ENCODE measurements around the gene KIFC1. TPM values are rescaled to one million over a fixed set of nuclear protein-coding genes. Genes with fewer than 3 reads are reported as not detected.
A peak's percentile ranks its signal among the peaks of the same experiment; 100 is the strongest.

The KIFC1 gene
- total RNA-seq, 1 donor from 2014 or later = 78.3 TPM

DNA sequence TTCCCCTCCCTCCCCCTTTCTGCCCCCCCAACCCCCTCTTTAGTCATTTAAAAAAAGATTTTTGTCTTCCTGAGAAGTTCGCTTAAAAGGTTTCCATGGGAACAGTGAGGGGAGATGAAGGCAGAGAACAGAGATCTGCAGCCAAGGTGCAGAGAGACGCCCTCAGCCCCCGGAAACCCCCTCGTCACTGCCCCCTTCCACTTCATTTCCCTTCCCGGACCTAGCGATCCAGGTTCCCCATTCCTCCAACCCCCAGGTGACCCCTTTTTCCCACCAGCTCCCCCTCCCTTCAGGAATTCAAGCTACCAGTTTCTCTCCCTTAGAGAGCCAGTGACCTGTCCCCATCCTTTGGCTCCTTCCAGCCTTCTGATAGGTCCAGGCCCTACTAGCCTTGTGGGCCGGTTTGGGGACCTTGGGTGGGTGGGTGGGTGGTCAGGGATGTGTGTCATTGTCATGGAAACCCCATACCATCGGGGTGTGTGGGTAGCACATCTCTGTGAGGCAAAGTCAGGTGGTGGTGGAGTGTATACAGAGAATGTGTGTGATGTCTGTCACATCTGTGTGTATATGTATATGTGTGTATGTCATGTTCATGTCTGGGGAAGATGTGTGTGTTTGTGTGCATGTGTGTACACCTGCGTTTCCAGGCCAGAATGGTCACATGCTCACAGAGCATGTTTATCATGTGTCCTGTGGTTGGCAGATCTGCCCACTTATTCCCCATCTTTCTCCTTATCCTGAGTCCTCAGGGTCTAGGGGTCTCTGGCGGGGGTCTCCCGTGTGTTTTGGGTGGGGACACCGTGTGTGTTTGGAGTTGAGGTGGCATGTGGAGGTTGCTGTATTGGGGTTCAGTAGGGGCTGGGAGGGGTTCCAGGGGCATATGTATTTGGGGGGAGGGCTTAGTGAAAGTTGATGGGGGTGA lies 35.2 kb downstream of the KIFC1 start:
- no peak for DNase-seq (ENCODE audit: low spot score)
- Mint-ChIP-seq H3K27ac (peak overlapping the region; percentile 90), H3K4me3 (ENCODE audit: low read depth) (peak overlapping the region; percentile 88), H3K4me1 (ENCODE audit: low read depth) (peaks cover 72% of the 10 kb centered on the region), H3K27me3 (ENCODE audit: low read depth) (no peaks in the 10 kb centered on the region), H3K36me3 (ENCODE audit: low read depth) (peaks cover 28% of the 10 kb centered on the region), H3K9me3 (no peaks in the 10 kb centered on the region)
- intact Hi-C loops (cut with micrococcal nuclease) = loop anchor here (1.0 to 10.0 kb wide), 5 partner anchors 17 to 153 kb away; partner anchors contain the start of genes B3GALT4, BAK1, KIFC1 and RPS18

DNA sequence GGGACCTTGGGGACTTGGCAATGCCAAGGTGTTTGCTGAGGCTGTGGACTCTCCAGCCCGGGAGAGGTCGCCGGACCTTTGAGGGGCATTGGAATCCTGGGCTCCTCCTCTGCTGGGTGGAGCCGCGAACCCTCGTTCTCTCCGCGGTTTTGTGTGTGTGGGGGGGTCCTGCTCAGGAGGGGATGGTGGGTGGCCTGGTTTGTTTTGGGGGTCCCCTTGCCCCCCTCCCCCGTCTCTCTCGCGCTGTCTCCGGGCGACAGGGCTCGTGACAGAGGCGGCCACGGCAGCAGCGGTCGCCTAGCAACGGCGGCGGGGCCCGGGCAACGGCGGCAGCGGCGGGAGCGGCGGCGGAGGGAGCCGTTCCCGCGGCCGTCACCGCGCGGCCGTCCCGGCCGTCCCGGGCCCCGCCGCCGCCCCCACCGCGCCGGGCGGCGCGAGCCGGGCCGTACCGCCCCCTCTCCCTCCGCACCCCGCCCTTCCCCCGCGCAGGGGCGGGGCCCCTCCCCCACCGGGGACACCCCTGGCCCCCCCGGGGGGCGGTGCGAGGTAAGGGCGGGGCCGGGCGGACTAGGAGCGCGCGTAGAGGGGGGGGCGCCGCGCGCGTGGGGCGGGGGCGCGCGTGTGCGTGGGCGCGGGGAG lies 36.1 kb downstream of the KIFC1 start:
- no peaks in the 10 kb centered on the region for H3K9me3 Mint-ChIP-seq
- H3K36me3 Mint-ChIP-seq (ENCODE audit: low read depth) = peaks cover 34% of the 10 kb centered on the region
- peaks cover 68% of the 10 kb centered on the region for H3K4me1 Mint-ChIP-seq (ENCODE audit: low read depth)
- peak overlapping the region; percentile 88 for H3K4me3 Mint-ChIP-seq (ENCODE audit: low read depth)
- DNase-seq (ENCODE audit: low spot score) = no peak
- no peaks in the 10 kb centered on the region for H3K27me3 Mint-ChIP-seq (ENCODE audit: low read depth)
- intact Hi-C loops (cut with micrococcal nuclease) = loop anchor here (1.0 to 10.0 kb wide), 3 partner anchors 27 to 153 kb away; partner anchors contain the start of genes B3GALT4, BAK1, RPS18 and VPS52
- H3K27ac Mint-ChIP-seq = peak overlapping the region; percentile 81

- DNase-seq (ENCODE audit: low spot score) = no peak
- H3K4me1 Mint-ChIP-seq (ENCODE audit: low read depth) = peaks cover 61% of the 10 kb centered on the region
- peaks cover 33% of the 10 kb centered on the region for H3K36me3 Mint-ChIP-seq (ENCODE audit: low read depth)
- H3K9me3 Mint-ChIP-seq = no peaks in the 10 kb centered on the region
- intact Hi-C loops (cut with micrococcal nuclease) = loop anchor here (10.0 kb wide), 1 partner anchor 154 kb away; the partner anchor contains the start of genes B3GALT4, RPS18 and VPS52
- peak overlapping the region; percentile 73 for H3K27ac Mint-ChIP-seq
- no peaks in the 10 kb centered on the region for H3K27me3 Mint-ChIP-seq (ENCODE audit: low read depth)
- peak overlapping the region; percentile 86 for H3K4me3 Mint-ChIP-seq (ENCODE audit: low read depth)
Observed at GRCh38 chr6:33428224-33428965, 36.8 kb downstream of the KIFC1 start.

DNA sequence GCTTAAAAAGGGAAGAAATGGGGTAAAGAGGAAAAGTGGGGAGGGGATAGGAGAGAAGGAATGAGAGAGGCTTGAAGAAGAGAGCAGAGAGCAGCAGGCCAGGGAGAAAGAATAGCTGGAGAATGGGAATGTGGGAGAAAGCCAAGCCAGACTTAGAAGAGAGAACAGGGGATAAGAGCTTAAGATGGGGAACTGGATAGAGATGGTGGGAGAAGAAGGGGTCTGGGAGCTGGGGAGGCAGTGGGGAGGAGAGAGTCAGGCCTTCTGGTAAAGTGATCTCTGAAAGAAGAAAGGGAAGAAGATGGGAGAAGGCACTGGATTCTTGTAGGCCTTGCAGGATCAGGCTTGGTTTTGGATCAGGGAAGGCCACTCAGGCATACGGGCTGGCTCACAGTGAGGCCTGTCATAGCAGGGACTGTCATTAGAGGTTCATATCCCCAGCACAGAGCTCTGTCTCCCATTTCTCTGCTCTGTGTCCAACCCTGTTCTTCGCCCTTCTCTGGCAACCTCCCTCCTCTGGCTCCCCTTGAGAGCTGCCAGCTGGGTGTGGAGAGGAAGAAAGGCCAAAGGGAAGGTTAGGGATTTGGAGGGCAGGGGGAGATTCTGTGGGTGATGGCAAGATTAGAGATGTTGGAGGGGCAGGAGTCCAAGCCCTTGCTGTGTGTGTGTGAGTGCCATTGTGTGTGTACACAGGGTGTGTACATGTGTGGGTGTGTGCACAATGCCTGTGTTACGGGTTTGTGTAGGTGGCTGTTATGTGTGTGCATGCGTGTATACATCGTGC lies 37.5 kb downstream of the KIFC1 start:
- peak overlapping the region; percentile 86 for H3K4me3 Mint-ChIP-seq (ENCODE audit: low read depth)
- H3K27ac Mint-ChIP-seq = peak overlapping the region; percentile 73
- peaks cover 30% of the 10 kb centered on the region for H3K36me3 Mint-ChIP-seq (ENCODE audit: low read depth)
- no peaks in the 10 kb centered on the region for H3K27me3 Mint-ChIP-seq (ENCODE audit: low read depth)
- no peak for DNase-seq (ENCODE audit: low spot score)
- intact Hi-C loops (cut with micrococcal nuclease) = loop anchor here (10.0 kb wide), 1 partner anchor 154 kb away; the partner anchor contains the start of genes B3GALT4, RPS18 and VPS52
- H3K4me1 Mint-ChIP-seq (ENCODE audit: low read depth) = peaks cover 54% of the 10 kb centered on the region
- no peaks in the 10 kb centered on the region for H3K9me3 Mint-ChIP-seq

DNA sequence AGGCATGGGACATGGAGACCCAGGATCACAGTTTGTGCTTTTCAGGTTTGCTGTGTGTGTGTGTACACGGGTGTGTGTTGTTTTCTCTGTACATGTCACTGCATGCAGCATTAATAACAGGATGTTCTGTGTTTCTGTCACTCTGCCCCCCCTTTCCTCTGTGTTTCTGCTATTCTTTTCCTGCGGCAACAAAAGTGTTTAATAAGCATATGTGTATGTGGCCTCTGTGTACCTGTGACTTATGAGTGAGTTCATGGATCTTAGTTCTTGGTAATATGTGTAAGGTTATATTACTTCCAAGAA lies 38.1 kb downstream of the KIFC1 start:
- Mint-ChIP-seq H3K36me3 (ENCODE audit: low read depth) (peaks cover 26% of the 10 kb centered on the region), H3K27ac (peak overlapping the region; percentile 9), H3K4me1 (ENCODE audit: low read depth) (peaks cover 48% of the 10 kb centered on the region), H3K4me3 (ENCODE audit: low read depth) (peak overlapping the region; percentile 86), H3K9me3 (no peaks in the 10 kb centered on the region), H3K27me3 (ENCODE audit: low read depth) (no peaks in the 10 kb centered on the region)
- intact Hi-C loops (cut with micrococcal nuclease) = loop anchor here (10.0 kb wide), 1 partner anchor 155 kb away; the partner anchor contains the start of genes B3GALT4, RPS18 and VPS52
- DNase-seq (ENCODE audit: low spot score) = no peak

DNA sequence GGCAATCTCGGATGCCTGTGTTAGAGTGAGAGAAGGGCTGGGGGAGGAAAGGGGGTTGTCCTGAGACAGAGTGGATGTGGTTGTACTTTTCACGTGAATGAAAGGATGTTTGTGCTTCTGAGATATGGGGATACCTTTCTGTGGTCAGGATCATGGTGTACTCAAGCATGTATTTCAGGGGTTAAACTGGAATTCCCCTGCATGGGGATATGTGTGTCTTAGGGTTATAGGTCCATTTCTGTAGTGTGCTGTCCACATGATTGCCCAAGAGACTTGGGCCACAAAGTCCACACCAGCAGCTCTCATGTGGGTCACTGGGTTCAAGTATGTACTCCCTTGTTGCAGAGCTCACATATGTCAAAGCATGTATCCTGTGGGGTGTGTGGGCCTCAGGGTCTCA lies 38.7 kb downstream of the KIFC1 start:
- peaks cover 26% of the 10 kb centered on the region for H3K36me3 Mint-ChIP-seq (ENCODE audit: low read depth)

DNA sequence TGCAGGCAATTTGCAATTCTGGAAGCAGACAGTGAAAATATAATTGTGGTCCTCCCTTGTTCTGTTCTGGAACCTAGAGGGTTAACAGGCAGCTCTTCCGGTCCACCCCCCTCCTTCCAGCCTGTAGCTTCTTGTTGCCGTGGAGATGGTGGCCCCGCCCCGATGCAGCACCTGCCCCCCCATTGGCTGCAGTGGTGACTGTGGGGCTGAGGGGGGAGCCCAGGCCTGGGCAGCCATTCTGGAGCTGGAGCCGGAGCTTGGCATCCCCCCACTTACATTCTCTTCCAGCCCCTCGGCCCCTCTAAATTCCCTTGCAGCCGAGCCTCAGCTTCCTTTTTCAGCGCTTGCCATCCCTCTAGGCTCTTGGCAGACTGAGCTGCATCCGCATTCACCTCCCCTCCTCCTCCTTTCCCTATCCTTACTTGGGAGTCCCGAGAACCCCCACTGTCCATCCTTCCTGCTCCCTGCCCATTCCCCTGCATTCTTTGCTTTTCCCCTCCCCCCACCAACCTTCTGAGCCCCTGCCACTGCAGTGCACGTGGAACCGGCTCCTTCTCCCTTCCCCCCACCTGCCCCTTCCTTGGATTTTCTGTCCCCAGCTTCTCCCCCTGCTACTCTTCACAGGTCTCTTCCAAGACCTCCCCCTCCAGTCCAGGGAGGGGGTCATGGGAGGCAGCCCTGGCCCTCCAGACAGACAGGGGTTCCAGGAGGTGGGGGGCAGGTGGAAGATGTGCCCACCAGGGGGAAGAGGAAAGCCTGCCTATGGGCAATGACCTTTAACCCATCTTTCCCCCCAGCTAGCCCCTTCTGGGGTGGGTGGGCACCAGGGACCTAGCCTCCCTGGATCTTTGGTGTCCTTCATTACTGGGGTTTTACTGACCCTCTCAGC lies 39.6 kb downstream of the KIFC1 start:
- no peak overlapping the region for H3K27ac Mint-ChIP-seq
- H3K4me1 Mint-ChIP-seq (ENCODE audit: low read depth) = peaks cover 38% of the 10 kb centered on the region

More for the DNA sequence above, 38.7 kb downstream of the KIFC1 start:
- Mint-ChIP-seq H3K27ac (peak overlapping the region; percentile 24), H3K27me3 (ENCODE audit: low read depth) (no peaks in the 10 kb centered on the region), H3K4me1 (ENCODE audit: low read depth) (peaks cover 42% of the 10 kb centered on the region), H3K9me3 (no peaks in the 10 kb centered on the region), H3K4me3 (ENCODE audit: low read depth) (no peak overlapping the region)
- no peak for DNase-seq (ENCODE audit: low spot score)
- intact Hi-C loops (cut with micrococcal nuclease) = no loop called here

DNA sequence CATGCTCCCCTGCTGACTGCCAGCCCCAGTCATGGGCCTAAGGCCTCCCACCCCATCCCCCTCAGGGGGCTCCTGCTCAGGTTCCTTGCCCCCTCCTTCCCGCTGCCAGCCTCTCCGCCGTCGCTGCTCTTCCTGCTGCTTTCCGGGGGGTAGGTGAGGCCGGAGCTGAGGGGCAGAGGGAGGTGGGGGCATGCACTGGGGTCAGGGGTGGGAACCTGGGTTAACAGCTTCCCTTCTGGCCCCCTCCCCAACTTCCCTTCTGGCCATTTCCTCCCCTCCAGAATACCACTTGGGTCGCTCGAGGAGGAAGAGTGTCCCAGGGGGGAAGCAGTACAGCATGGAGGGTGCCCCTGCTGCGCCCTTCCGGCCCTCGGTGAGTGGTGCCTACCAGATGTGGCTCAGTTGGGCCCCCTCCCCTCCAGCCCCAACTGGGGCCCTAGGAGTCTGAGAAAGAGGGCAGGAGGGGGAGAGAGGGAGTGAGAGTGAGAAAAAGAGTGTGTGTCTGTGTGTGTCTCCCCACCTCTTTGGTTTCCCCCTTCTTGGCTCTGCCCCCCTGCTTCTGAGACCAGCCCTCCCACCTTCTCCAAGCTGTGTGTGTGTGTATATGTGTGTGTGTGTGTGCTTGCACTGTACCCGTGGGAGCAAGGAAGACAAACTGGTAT lies 40.4 kb downstream of the KIFC1 start:
- H3K4me3 Mint-ChIP-seq (ENCODE audit: low read depth) = no peak overlapping the region
- intact Hi-C loops (cut with micrococcal nuclease) = no loop called here
- peaks cover 35% of the 10 kb centered on the region for H3K4me1 Mint-ChIP-seq (ENCODE audit: low read depth)
- H3K27ac Mint-ChIP-seq = no peak overlapping the region
- no peak for DNase-seq (ENCODE audit: low spot score)
- H3K36me3 Mint-ChIP-seq (ENCODE audit: low read depth) = peaks cover 42% of the 10 kb centered on the region
- H3K27me3 Mint-ChIP-seq (ENCODE audit: low read depth) = no peaks in the 10 kb centered on the region
- no peaks in the 10 kb centered on the region for H3K9me3 Mint-ChIP-seq

More for the DNA sequence above, 39.6 kb downstream of the KIFC1 start:
- intact Hi-C loops (cut with micrococcal nuclease) = no loop called here
- no peaks in the 10 kb centered on the region for H3K9me3 Mint-ChIP-seq
- peaks cover 35% of the 10 kb centered on the region for H3K36me3 Mint-ChIP-seq (ENCODE audit: low read depth)
- no peaks in the 10 kb centered on the region for H3K27me3 Mint-ChIP-seq (ENCODE audit: low read depth)
- H3K4me3 Mint-ChIP-seq (ENCODE audit: low read depth) = peak overlapping the region; percentile 9
- DNase-seq (ENCODE audit: low spot score) = peak; percentile 69

- H3K9me3 Mint-ChIP-seq = no peaks in the 10 kb centered on the region
- no peak for DNase-seq (ENCODE audit: low spot score)
- H3K27me3 Mint-ChIP-seq (ENCODE audit: low read depth) = no peaks in the 10 kb centered on the region
- intact Hi-C loops (cut with micrococcal nuclease) = no loop called here
- peaks cover 30% of the 10 kb centered on the region for H3K4me1 Mint-ChIP-seq (ENCODE audit: low read depth)
- H3K4me3 Mint-ChIP-seq (ENCODE audit: low read depth) = no peak overlapping the region
- H3K36me3 Mint-ChIP-seq (ENCODE audit: low read depth) = peaks cover 46% of the 10 kb centered on the region
- H3K27ac Mint-ChIP-seq = peak overlapping the region; percentile 8
Observed at GRCh38 chr6:33432546-33432945, 40.9 kb downstream of the KIFC1 start.

- H3K4me3 Mint-ChIP-seq (ENCODE audit: low read depth) = no peak overlapping the region
- peaks cover 30% of the 10 kb centered on the region for H3K4me1 Mint-ChIP-seq (ENCODE audit: low read depth)
- no peak overlapping the region for H3K27ac Mint-ChIP-seq
- no peak for DNase-seq (ENCODE audit: low spot score)
- no peaks in the 10 kb centered on the region for H3K9me3 Mint-ChIP-seq
- no peaks in the 10 kb centered on the region for H3K27me3 Mint-ChIP-seq (ENCODE audit: low read depth)
- peaks cover 51% of the 10 kb centered on the region for H3K36me3 Mint-ChIP-seq (ENCODE audit: low read depth)
- intact Hi-C loops (cut with micrococcal nuclease) = no loop called here
Observed at GRCh38 chr6:33433001-33433543, 41.4 kb downstream of the KIFC1 start.

All from activated T-helper 2 cell treated with anti-CD3 and anti-CD28 coated beads, Interferon-gamma antibody, Interleukin-2, Interleukin-4, amounts not matched to agents 10 μg/mL and 5 μg/mL and 100 μg/mL, durations not matched to agents 14 hours and 24 hours and 36 hours (primary cell).